Erythroblast (primary cell): ENCODE data around the gene KDM2A.

ENCODE experiments used
- GATA1 ChIP-seq: IDR thresholded peaks from 2 replicates; pipeline ENCODE4 v1.6.1; 2011; ENCODE audit warnings: low read depth, mild to moderate bottlenecking, control low read depth, low read length, moderate library complexity
- POLR2A ChIP-seq: IDR thresholded peaks from 2 replicates; pipeline ENCODE4 v1.6.1; 2011; ENCODE audit warnings: mild to moderate bottlenecking, low read length

GRCh38 chr11:67079065-67079705 lies 39.9 kb upstream of the KDM2A start:
- TF ChIP-seq POLR2A, result no peak
- TF ChIP-seq GATA1, result no peak
